Measurements from ENCODE around the gene NOX3.
"Not testable (repeated sequence)": the region's sequence is repeated elsewhere in the genome, so short reads cannot be mapped to it uniquely, and the experiment has no call there.

- not testable (repeated sequence) for TF ChIP-seq CTCF (IDR thresholded peaks at IDR 0.05; ENCODE audit: control extremely low read depth in 1 of 3, insufficient read depth in 1 of 3, low read depth in 1 of 3, low read length in 3 of 3); POLR2A (IDR thresholded peaks at IDR 0.05; ENCODE audit: control extremely low read depth in 1 of 2, low read depth in 2 of 2, low read length in 2 of 2); CHD7 (IDR thresholded peaks at IDR 0.05; ENCODE audit: insufficient replicate concordance, low read length); RBBP5 (IDR thresholded peaks at IDR 0.05; ENCODE audit: borderline replicate concordance, low read depth, low read length); BCL11A (IDR thresholded peaks at IDR 0.05; ENCODE audit: low read depth in 2 of 2, low read length in 2 of 2); KDM1A (IDR thresholded peaks at IDR 0.05; ENCODE audit: borderline replicate concordance, low read length); FOSL1 (IDR thresholded peaks at IDR 0.05; ENCODE audit: insufficient read depth, low read depth, low read length); TAF1 (IDR thresholded peaks at IDR 0.05; ENCODE audit: low read depth, low read length); EZH2 (IDR thresholded peaks at IDR 0.05; ENCODE audit: low read depth, low read length, severe bottlenecking); CTBP2 (IDR thresholded peaks at IDR 0.05; ENCODE audit: borderline replicate concordance, insufficient read depth, insufficient read length, low read length); SP1 (IDR thresholded peaks at IDR 0.05; ENCODE audit: low read depth, low read length); CREB1 (IDR thresholded peaks at IDR 0.05)
Measured at GRCh38 chr6:155451530-155451929, 4.1 kb downstream of the NOX3 start.
